HCT116 (cell line): ENCODE results near the gene PTN. TPM values are rescaled to one million over a fixed set of nuclear protein-coding genes. Genes with fewer than 3 reads are reported as not detected.
"Not testable (repeated sequence)": the region's sequence is repeated elsewhere in the genome, so short reads cannot be mapped to it uniquely, and the experiment has no call there.

ENCODE experiments used
- ATAC-seq: fragments of 200-7000 bp; cut with Tn5 transposase; 2 replicates; pipeline ENCODE4 v1.9.1; 2020; ENCODE audit warnings: mild to moderate bottlenecking, moderate library complexity
- BruUV-seq: library from RNA; stranded (reverse); fragments of 400-500 nt; replicated peaks from 2 replicates; lab custom pipeline; 2021; lab: Mats Ljungman, UMichigan
- CTCF ChIA-PET: fragments of 300-600 bp; sonication (Branson Sonifier 250); formaldehyde crosslinking; loops from one replicate; lab custom pipeline; 2021; ENCODE audit warnings: antibody characterized with exemption; lab: Charles Lee
- POLR2A ChIA-PET: fragments of 300-600, 350-600 bp; sonication (Branson Sonifier 250); formaldehyde crosslinking; loops from one replicate; lab custom pipeline; 2021; ENCODE audit warnings: antibody characterized with exemption; lab: Charles Lee
- RAD21 ChIA-PET, 2 experiments: fragments of 300-600 bp; sonication (Branson Sonifier 250); formaldehyde crosslinking; loops; one replicate each; lab custom pipeline; 2023; ENCODE audit warnings: low total read pairs in 2 of 2; ENCODE audit not compliant: uncharacterized antibody in 2 of 2, unreplicated experiment in 2 of 2, low non-redundant PET in 1 of 2; lab: Charles Lee
- DNase-seq: peaks from one replicate; pipeline ENCODE4 v3.0.0-alpha.2; 2010; ENCODE audit warnings: low read depth, low spot score
- H2AFZ ChIP-seq: fragments of 200-600 bp; shearing (Covaris generic), sonication (generic); 2 replicates; pipeline ENCODE4 v1.6.1; 2017; ENCODE audit warnings: low read depth, mixed run types, mixed read lengths, antibody characterized with exemption, low read length; ENCODE audit not compliant: poor library complexity, severe bottlenecking
- H3K27ac ChIP-seq: 2 replicates; pipeline ENCODE4 v1.5.1; 2012; ENCODE audit warnings: low read depth, low read length
- H3K27me3 ChIP-seq: fragments of 200-600 bp; sonication (generic); 2 replicates; pipeline ENCODE4 v1.6.1; 2016; ENCODE audit warnings: mixed run types, low read length, mixed read lengths; ENCODE audit not compliant: insufficient read depth
- H3K36me3 ChIP-seq, 2 experiments: fragments of 200-500 bp in 1 of 2; fragments of 200-600 bp in 1 of 2; sonication (Bioruptor generic) in 1 of 2; sonication (generic) in 1 of 2; 2 replicates each; pipeline versions ENCODE4 v1.5.1 to v1.6.1; 2014 to 2016; ENCODE audit warnings: low read length in 2 of 2, inconsistent platforms in 1 of 2, mixed read lengths in 1 of 2, mixed run types in 1 of 2; ENCODE audit not compliant: insufficient read depth in 2 of 2, control insufficient read depth in 1 of 2
- H3K4me1 ChIP-seq, 2 experiments: fragments of 200-600 bp in 1 of 2; sonication (generic) in 1 of 2; 2 replicates each; pipeline versions ENCODE4 v1.5.1 to v1.6.1; 2012 to 2017; ENCODE audit warnings: low read length in 2 of 2, inconsistent platforms in 1 of 2, mild to moderate bottlenecking in 1 of 2, mixed read lengths in 1 of 2, mixed run types in 1 of 2, moderate library complexity in 1 of 2; ENCODE audit not compliant: insufficient read depth in 2 of 2, control insufficient read depth in 1 of 2
- H3K4me2 ChIP-seq: fragments of 200-600 bp; sonication (generic); 2 replicates; pipeline ENCODE4 v1.6.1; 2017; ENCODE audit warnings: mixed run types, low read length, mixed read lengths
- H3K4me3 ChIP-seq, 2 experiments: fragments of 200-600 bp in 1 of 2; sonication (generic) in 1 of 2; replicated peaks in 1 of 2; 2 replicates each; pipeline ENCODE4 v1.5.1; 2011 to 2016; ENCODE audit warnings: low read length in 2 of 2, control low read depth in 1 of 2, low read depth in 1 of 2, mild to moderate bottlenecking in 1 of 2, mixed read lengths in 1 of 2, mixed run types in 1 of 2
- H3K79me2 ChIP-seq: fragments of 200-600 bp; sonication (generic); 2 replicates; pipeline ENCODE4 v1.6.1; 2017; ENCODE audit warnings: mild to moderate bottlenecking, mixed run types, low read length, moderate library complexity, mixed read lengths; ENCODE audit not compliant: insufficient read depth
- H3K9ac ChIP-seq: fragments of 200-600 bp; sonication (generic); 2 replicates; pipeline ENCODE4 v1.6.1; 2016; ENCODE audit warnings: low read length, mixed read lengths
- H3K9me2 ChIP-seq: fragments of 200-600 bp; sonication (generic), shearing (Covaris generic); 2 replicates; pipeline ENCODE4 v1.6.1; 2017; ENCODE audit warnings: mixed run types, mild to moderate bottlenecking, moderate library complexity; ENCODE audit not compliant: insufficient read depth
- H3K9me3 ChIP-seq, 2 experiments: fragments of 200-500 bp in 1 of 2; fragments of 200-600 bp in 1 of 2; sonication (Bioruptor generic) in 1 of 2; sonication (generic) in 1 of 2; 2 replicates each; pipeline ENCODE4 v1.6.1; 2014 to 2017; ENCODE audit warnings: low read length in 2 of 2, mixed read lengths in 2 of 2, inconsistent platforms in 1 of 2, low read depth in 1 of 2, mild to moderate bottlenecking in 1 of 2, mixed run types in 1 of 2, moderate library complexity in 1 of 2; ENCODE audit not compliant: control insufficient read depth in 1 of 2, insufficient read depth in 1 of 2
- H4K20me1 ChIP-seq: fragments of 200-600 bp; sonication (generic), shearing (Covaris generic); 2 replicates; pipeline ENCODE4 v1.6.1; 2017; ENCODE audit warnings: mixed run types, mild to moderate bottlenecking, moderate library complexity; ENCODE audit not compliant: insufficient read depth
- SIN3A ChIP-seq: IDR thresholded peaks from 2 replicates; pipeline ENCODE4 v1.6.1; 2012; ENCODE audit warnings: low read depth
- intact Hi-C: fragments of 100-400 bp; cut with micrococcal nuclease; formaldehyde crosslinking; loops from 2 replicates; pipeline ENCODE4 v1.10.0; 2022
- total RNA-seq: library from RNA; stranded (reverse); gene quantifications from one replicate; pipeline ENCODE4 v1.2.1, GENCODE V29; 2021; ENCODE audit not compliant: unreplicated experiment
- TF ChIP-seq, protein P1 (sequence below): IDR thresholded peaks from 2 replicates; pipeline ENCODE4 v1.6.1; 2012; ENCODE audit warnings: low read depth

Gene PTN
- total RNA-seq, 1 experiment from 2014 or later, result not detected

- no peaks in the 10 kb centered on the region for H3K9me2 ChIP-seq
- TF ChIP-seq, protein P1, sequence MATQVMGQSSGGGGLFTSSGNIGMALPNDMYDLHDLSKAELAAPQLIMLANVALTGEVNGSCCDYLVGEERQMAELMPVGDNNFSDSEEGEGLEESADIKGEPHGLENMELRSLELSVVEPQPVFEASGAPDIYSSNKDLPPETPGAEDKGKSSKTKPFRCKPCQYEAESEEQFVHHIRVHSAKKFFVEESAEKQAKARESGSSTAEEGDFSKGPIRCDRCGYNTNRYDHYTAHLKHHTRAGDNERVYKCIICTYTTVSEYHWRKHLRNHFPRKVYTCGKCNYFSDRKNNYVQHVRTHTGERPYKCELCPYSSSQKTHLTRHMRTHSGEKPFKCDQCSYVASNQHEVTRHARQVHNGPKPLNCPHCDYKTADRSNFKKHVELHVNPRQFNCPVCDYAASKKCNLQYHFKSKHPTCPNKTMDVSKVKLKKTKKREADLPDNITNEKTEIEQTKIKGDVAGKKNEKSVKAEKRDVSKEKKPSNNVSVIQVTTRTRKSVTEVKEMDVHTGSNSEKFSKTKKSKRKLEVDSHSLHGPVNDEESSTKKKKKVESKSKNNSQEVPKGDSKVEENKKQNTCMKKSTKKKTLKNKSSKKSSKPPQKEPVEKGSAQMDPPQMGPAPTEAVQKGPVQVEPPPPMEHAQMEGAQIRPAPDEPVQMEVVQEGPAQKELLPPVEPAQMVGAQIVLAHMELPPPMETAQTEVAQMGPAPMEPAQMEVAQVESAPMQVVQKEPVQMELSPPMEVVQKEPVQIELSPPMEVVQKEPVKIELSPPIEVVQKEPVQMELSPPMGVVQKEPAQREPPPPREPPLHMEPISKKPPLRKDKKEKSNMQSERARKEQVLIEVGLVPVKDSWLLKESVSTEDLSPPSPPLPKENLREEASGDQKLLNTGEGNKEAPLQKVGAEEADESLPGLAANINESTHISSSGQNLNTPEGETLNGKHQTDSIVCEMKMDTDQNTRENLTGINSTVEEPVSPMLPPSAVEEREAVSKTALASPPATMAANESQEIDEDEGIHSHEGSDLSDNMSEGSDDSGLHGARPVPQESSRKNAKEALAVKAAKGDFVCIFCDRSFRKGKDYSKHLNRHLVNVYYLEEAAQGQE, result no peak
- no peak for TF ChIP-seq SIN3A
- H3K4me1 ChIP-seq, result no peaks in the 10 kb centered on the region
- no peaks in the 10 kb centered on the region for H4K20me1 ChIP-seq
- intact Hi-C loops, result no loop called here
- POLR2A ChIA-PET, result no interaction called here
- H3K9me3 ChIP-seq, result peaks cover 3 to 11% of the 10 kb centered on the region in 2 experiments; a peak in 2 of 4 replicates
- no TSS peak for BruUV-seq
- CTCF ChIA-PET, result no interaction called here
- H3K27ac ChIP-seq, result no peak overlapping the region
- H3K9ac ChIP-seq, result no peak overlapping the region
- H3K36me3 ChIP-seq, result no peaks in the 10 kb centered on the region
- ATAC-seq (no peak), DNase-seq (no peak)
- H3K27me3 ChIP-seq, result no peaks in the 10 kb centered on the region
- no peak overlapping the region for H2AFZ ChIP-seq
- no peak overlapping the region for H3K4me3 ChIP-seq
- H3K79me2 ChIP-seq, result no peaks in the 10 kb centered on the region
- H3K4me2 ChIP-seq, result no peak overlapping the region
- RAD21 ChIA-PET, result no interaction called here
These were observed 101.7 kb downstream of the PTN start for GRCh38 chr7:137241655-137242360.

- H3K9me3 ChIP-seq, H3K9ac ChIP-seq, H3K79me2 ChIP-seq, CTCF ChIA-PET, intact Hi-C loops, H3K4me2 ChIP-seq, POLR2A ChIA-PET, H3K27ac ChIP-seq, H3K36me3 ChIP-seq, H3K4me3 ChIP-seq, H3K27me3 ChIP-seq, H3K9me2 ChIP-seq, H4K20me1 ChIP-seq, ATAC-seq, DNase-seq, H3K4me1 ChIP-seq, RAD21 ChIA-PET, BruUV-seq, H2AFZ ChIP-seq: not testable (repeated sequence)
These were observed 104.3 kb downstream of the PTN start for GRCh38 chr7:137239186-137239585.
